GM23338 (cell line): ENCODE results near the gene TLR5. TPM values are rescaled to one million over a fixed set of nuclear protein-coding genes. Genes with fewer than 3 reads are reported as not detected.

Source experiments
- ATAC-seq: fragments of 200-7000 bp; cut with Tn5 transposase; 3 replicates; pipeline ENCODE4 v1.9.1; 2020
- DNase-seq: peaks from one replicate; pipeline ENCODE4 v3.0.0-alpha.2; 2015; ENCODE audit warnings: low spot score
- H2AFZ ChIP-seq: fragments of 200-600 bp; sonication (generic); 2 replicates; pipeline ENCODE4 v1.8.0; 2016; ENCODE audit warnings: antibody characterized with exemption, mild to moderate bottlenecking, moderate library complexity
- H3F3A ChIP-seq: fragments of 200-600 bp; sonication (generic); replicated peaks from 2 replicates; pipeline ENCODE4 v1.8.0; 2017; ENCODE audit warnings: antibody characterized with exemption, mixed run types, low read depth
- H3K27ac ChIP-seq: fragments of 200-600 bp; sonication (generic); 2 replicates; pipeline ENCODE4 v1.6.1; 2016; ENCODE audit warnings: low read depth
- H3K27me3 ChIP-seq: fragments of 200-600 bp; sonication (generic); 2 replicates; pipeline ENCODE4 v1.8.0; 2016; ENCODE audit warnings: mild to moderate bottlenecking, mixed run types, moderate library complexity; ENCODE audit not compliant: insufficient read depth
- H3K36me3 ChIP-seq: fragments of 200-600 bp; sonication (generic); 2 replicates; pipeline ENCODE4 v1.8.0; 2016; ENCODE audit warnings: mild to moderate bottlenecking; ENCODE audit not compliant: insufficient read depth
- H3K4me1 ChIP-seq: fragments of 200-600 bp; sonication (generic); 2 replicates; pipeline ENCODE4 v1.8.0; 2016; ENCODE audit warnings: mild to moderate bottlenecking, moderate library complexity; ENCODE audit not compliant: insufficient read depth
- H3K4me2 ChIP-seq: fragments of 200-600 bp; sonication (generic); 2 replicates; pipeline ENCODE4 v1.7.1; 2017; ENCODE audit warnings: mixed run types
- H3K4me3 ChIP-seq: fragments of 200-600 bp; sonication (generic); 2 replicates; pipeline ENCODE4 v1.6.1; 2016; ENCODE audit warnings: mixed run types
- H3K79me2 ChIP-seq: fragments of 200-600 bp; sonication (generic); replicated peaks from 2 replicates; pipeline ENCODE4 v1.8.0; 2017; ENCODE audit warnings: mild to moderate bottlenecking; ENCODE audit not compliant: insufficient read depth
- H3K9me2 ChIP-seq: fragments of 200-600 bp; sonication (generic); 2 replicates; pipeline ENCODE4 v1.8.0; 2017; ENCODE audit not compliant: insufficient read depth
- H4K20me1 ChIP-seq: fragments of 200-600 bp; sonication (generic); replicated peaks from 2 replicates; pipeline ENCODE4 v1.8.0; 2017; ENCODE audit warnings: mild to moderate bottlenecking; ENCODE audit not compliant: insufficient read depth
- H3K27ac Mint-ChIP-seq: 2 replicates; pipeline ENCODE4 v1.8.0; 2020; ENCODE audit warnings: inconsistent platforms, mild to moderate bottlenecking, moderate library complexity, mixed read lengths
- H3K27me3 Mint-ChIP-seq: 3 replicates; pipeline ENCODE4 v1.8.0; 2022; ENCODE audit warnings: low read depth, mild to moderate bottlenecking, moderate library complexity, mixed read lengths, inconsistent platforms; ENCODE audit not compliant: insufficient read depth, poor library complexity
- H3K36me3 Mint-ChIP-seq: 3 replicates; pipeline ENCODE4 v1.8.0; 2021; ENCODE audit warnings: low read depth, mild to moderate bottlenecking, inconsistent platforms, moderate library complexity, mixed read lengths
- H3K4me1 Mint-ChIP-seq: 3 replicates; pipeline ENCODE4 v1.8.0; 2020; ENCODE audit warnings: mild to moderate bottlenecking, inconsistent platforms, mixed read lengths
- H3K4me3 Mint-ChIP-seq: 3 replicates; pipeline ENCODE4 v1.8.0; 2021; ENCODE audit warnings: moderate library complexity, mild to moderate bottlenecking, inconsistent platforms, mixed read lengths
- H3K9me3 Mint-ChIP-seq: 3 replicates; pipeline ENCODE4 v1.8.0; 2020; ENCODE audit warnings: moderate library complexity, mild to moderate bottlenecking, inconsistent platforms, mixed read lengths
- CREB1 ChIP-seq: fragments of 250-450 bp; sonication (Bioruptor Pico); IDR thresholded peaks from 2 replicates; pipeline ENCODE4 v1.5.0; 2020; ENCODE audit warnings: low read depth, mild to moderate bottlenecking, moderate library complexity
- NANOG ChIP-seq: IDR thresholded peaks from 2 replicates; pipeline ENCODE4 v1.6.1; 2016; ENCODE audit warnings: antibody characterized with exemption, borderline replicate concordance
- REST ChIP-seq: IDR thresholded peaks from one replicate; pipeline ENCODE4 v1.6.1; 2018; ENCODE audit warnings: antibody characterized with exemption; ENCODE audit not compliant: unreplicated experiment
- ZNF114 ChIP-seq: fragments of 250-450 bp; sonication (Bioruptor Pico); IDR thresholded peaks from 2 replicates; pipeline ENCODE4 v1.5.0; 2020; ENCODE audit warnings: mild to moderate bottlenecking, moderate library complexity
- ZNF462 ChIP-seq: fragments of 250-450 bp; sonication (Bioruptor Pico); IDR thresholded peaks from 2 replicates; pipeline ENCODE4 v1.5.0; 2020; ENCODE audit warnings: mild to moderate bottlenecking, moderate library complexity
- polyA plus RNA-seq: library from polyadenylated mRNA; unstranded; fragments of >200 nt; fragmentation: Nextera tagmentation; extraction: Ambion mirVana; gene quantifications from 2 replicates; pipeline ENCODE4 v1.2.1, GENCODE V29; 2016
- total RNA-seq: library from RNA; depleted of rRNA; stranded (reverse); fragments of >200 nt; shearing (Covaris generic); gene quantifications from 2 replicates; pipeline ENCODE4 v1.2.3, GENCODE V29; 2014

Gene TLR5
- total and polyA plus RNA-seq, 2 experiments from 2014 or later: 0.10 to 0.39 TPM

- no peak for TF ChIP-seq ZNF462 (CRISPR knock-in tag)
Measured at GRCh38 chr1:223106856-223107255, 36.2 kb downstream of the TLR5 start (continued).

- no peaks in the 10 kb centered on the region for H4K20me1 ChIP-seq
- H3K9me2 ChIP-seq: no peaks in the 10 kb centered on the region
- DNase-seq (no peak), ATAC-seq (no peak)
- Mint-ChIP-seq H3K27me3 (peaks cover 2% of the 10 kb centered on the region), H3K4me1 (no peaks in the 10 kb centered on the region; the same call in 2 of the 3 replicates), H3K36me3 (peaks cover 11% of the 10 kb centered on the region; the same call in 2 of the 3 replicates), H3K27ac (no peak overlapping the region), H3K9me3 (peaks cover 14% of the 10 kb centered on the region), H3K4me3 (no peak overlapping the region)
- H3K79me2 ChIP-seq: no peaks in the 10 kb centered on the region
- H3K36me3 ChIP-seq: no peaks in the 10 kb centered on the region
- no peak overlapping the region for H3K4me2 ChIP-seq
- no peaks in the 10 kb centered on the region for H3K27me3 ChIP-seq
- H3K4me3 ChIP-seq: no peak overlapping the region
- no peaks in the 10 kb centered on the region for H3K4me1 ChIP-seq
- no peak overlapping the region for H3K27ac ChIP-seq
- no peak overlapping the region for H2AFZ ChIP-seq
- H3F3A ChIP-seq: no peaks in the 10 kb centered on the region
- no peak for TF ChIP-seq NANOG
- no peak for TF ChIP-seq REST
- TF ChIP-seq ZNF462 (CRISPR knock-in tag): no peak
- TF ChIP-seq ZNF114: no peak
- TF ChIP-seq CREB1 (CRISPR knock-in tag): no peak
Measured at GRCh38 chr1:223105568-223105967, 37.5 kb downstream of the TLR5 start.
